ENCODE results near the gene ZMYM4.

GRCh38 chr1:35261412-35262120 is 6.9 kb upstream of the ZMYM4 start:
- TF ChIP-seq CTCF (optimal IDR thresholded peaks at IDR 0.05 in 1 of 3, IDR thresholded peaks at IDR 0.05 in 1 of 3, conservative IDR thresholded peaks at IDR 0.05 in 1 of 3; ENCODE audit: extremely low read depth in 1 of 3, insufficient read depth in 2 of 3, low read length in 3 of 3), result no peak
- TF ChIP-seq EZH2 (IDR thresholded peaks at IDR 0.05; ENCODE audit: low read length), result no peak
